H9 (cell line): ENCODE data around the gene HDAC1. TPM values are rescaled to one million over a fixed set of nuclear protein-coding genes. Genes with fewer than 3 reads are reported as not detected.

Experiments used
- DNase-seq: peaks from one replicate; pipeline ENCODE4 v3.0.0-alpha.2; 2017
- H2AFZ ChIP-seq: one replicate; pipeline ENCODE4 v1.6.1; 2013; ENCODE audit warnings: mild to moderate bottlenecking, low read length, control low read depth, moderate library complexity
- H2AK5ac ChIP-seq: 2 replicates; pipeline ENCODE4 v1.6.1; 2013; ENCODE audit warnings: low read length, control low read depth, mixed read lengths; ENCODE audit not compliant: insufficient read length
- H2BK120ac ChIP-seq: one replicate; pipeline ENCODE4 v1.6.1; 2013; ENCODE audit warnings: low read depth, mild to moderate bottlenecking, low read length, control low read depth, inconsistent platforms; ENCODE audit not compliant: poor library complexity, severe bottlenecking
- H2BK12ac ChIP-seq: 2 replicates; pipeline ENCODE4 v1.6.1; 2013; ENCODE audit warnings: low read length, control low read depth, mixed read lengths, low read depth; ENCODE audit not compliant: insufficient read length
- H2BK15ac ChIP-seq: 2 replicates; pipeline ENCODE4 v1.6.1; 2013; ENCODE audit warnings: low read depth, low read length, control low read depth
- H2BK20ac ChIP-seq: one replicate; pipeline ENCODE4 v1.6.1; 2013; ENCODE audit warnings: low read depth, mild to moderate bottlenecking, low read length, control low read depth, inconsistent platforms; ENCODE audit not compliant: poor library complexity, severe bottlenecking
- H2BK5ac ChIP-seq: 2 replicates; pipeline ENCODE4 v1.6.1; 2013; ENCODE audit warnings: low read length, control low read depth, mixed read lengths; ENCODE audit not compliant: insufficient read length
- H3K14ac ChIP-seq: 2 replicates; pipeline ENCODE4 v1.6.1; 2013; ENCODE audit warnings: low read length, control low read depth; ENCODE audit not compliant: insufficient read depth
- H3K18ac ChIP-seq: 2 replicates; pipeline ENCODE4 v1.6.1; 2013; ENCODE audit warnings: low read depth, mild to moderate bottlenecking, mixed read lengths, low read length, control low read depth; ENCODE audit not compliant: insufficient read length
- H3K23ac ChIP-seq: 2 replicates; pipeline ENCODE4 v1.6.1; 2013; ENCODE audit warnings: low read length, control low read depth, mixed read lengths, low read depth; ENCODE audit not compliant: insufficient read length
- H3K23me2 ChIP-seq: 2 replicates; pipeline ENCODE4 v1.6.1; 2013; ENCODE audit warnings: low read depth, mild to moderate bottlenecking, mixed read lengths, low read length, control low read depth; ENCODE audit not compliant: insufficient read length, poor library complexity, severe bottlenecking
- H3K27ac ChIP-seq: 2 replicates; pipeline ENCODE4 v1.5.1; 2013; ENCODE audit warnings: low read length, control low read depth, mixed read lengths, low read depth; ENCODE audit not compliant: insufficient read length
- H3K27me3 ChIP-seq: 2 replicates; pipeline ENCODE4 v1.6.1; 2013; ENCODE audit warnings: low read length, control low read depth, inconsistent platforms; ENCODE audit not compliant: insufficient read depth
- H3K4ac ChIP-seq: 2 replicates; pipeline ENCODE4 v1.6.1; 2013; ENCODE audit warnings: low read depth, mild to moderate bottlenecking, control low read depth, inconsistent platforms, low read length, moderate library complexity
- H3K4me1 ChIP-seq: 2 replicates; pipeline ENCODE4 v1.6.1; 2013; ENCODE audit warnings: low read length, control low read depth, inconsistent platforms; ENCODE audit not compliant: insufficient read depth
- H3K4me2 ChIP-seq: 2 replicates; pipeline ENCODE4 v1.6.1; 2013; ENCODE audit warnings: low read length, control low read depth, mixed read lengths; ENCODE audit not compliant: insufficient read length, insufficient read depth
- H3K56ac ChIP-seq: 2 replicates; pipeline ENCODE4 v1.6.1; 2013; ENCODE audit warnings: low read depth, mild to moderate bottlenecking, mixed read lengths, low read length, control low read depth; ENCODE audit not compliant: insufficient read length
- H3K79me1 ChIP-seq: 2 replicates; pipeline ENCODE4 v1.6.1; 2013; ENCODE audit warnings: low read depth, mild to moderate bottlenecking, moderate library complexity, low read length, control low read depth, inconsistent platforms; ENCODE audit not compliant: insufficient read depth, poor library complexity, severe bottlenecking
- H3K79me2 ChIP-seq: 2 replicates; pipeline ENCODE4 v1.6.1; 2013; ENCODE audit warnings: low read length, control low read depth, inconsistent platforms; ENCODE audit not compliant: insufficient read depth
- H3K9ac ChIP-seq: 2 replicates; pipeline ENCODE4 v1.6.1; 2013; ENCODE audit warnings: low read length, control low read depth, mixed read lengths; ENCODE audit not compliant: insufficient read length; ENCODE audit errors: extremely low read depth
- H3K9me3 ChIP-seq: one replicate; pipeline ENCODE4 v1.6.1; 2013; ENCODE audit warnings: low read depth, low read length, inconsistent platforms; ENCODE audit not compliant: control insufficient read depth
- H3T11ph ChIP-seq: one replicate; pipeline ENCODE4 v1.6.1; 2013; ENCODE audit warnings: mild to moderate bottlenecking, low read length, control low read depth, inconsistent platforms
- H4K20me1 ChIP-seq: one replicate; pipeline ENCODE4 v1.6.1; 2013; ENCODE audit not compliant: control insufficient read depth, insufficient read length, insufficient read depth
- H4K5ac ChIP-seq: 2 replicates; pipeline ENCODE4 v1.6.1; 2013; ENCODE audit warnings: low read depth, mild to moderate bottlenecking, mixed read lengths, low read length, control low read depth; ENCODE audit not compliant: insufficient read length
- H4K8ac ChIP-seq: replicated peaks from 2 replicates; pipeline ENCODE4 v1.6.1; 2013; ENCODE audit warnings: low read length, control low read depth, mixed read lengths, low read depth; ENCODE audit not compliant: insufficient read length
- H4K91ac ChIP-seq: 2 replicates; pipeline ENCODE4 v1.6.1; 2013; ENCODE audit warnings: low read depth, mild to moderate bottlenecking, moderate library complexity, mixed read lengths, low read length, control low read depth; ENCODE audit not compliant: insufficient read length
- H3K27ac Mint-ChIP-seq, 3 experiments: 2 replicates in 2 of 3; 3 replicates in 1 of 3; pipeline ENCODE4 v1.8.0; 2020 to 2021; ENCODE audit warnings: mixed read lengths in 3 of 3, mild to moderate bottlenecking in 1 of 3, moderate library complexity in 1 of 3
- H3K27me3 Mint-ChIP-seq: 2 replicates; pipeline ENCODE4 v1.8.0; 2021; ENCODE audit warnings: low read depth, mild to moderate bottlenecking, moderate library complexity, mixed read lengths
- H3K36me3 Mint-ChIP-seq, 3 experiments: 2 replicates in 2 of 3; 3 replicates in 1 of 3; pipeline ENCODE4 v1.8.0; 2020 to 2021; ENCODE audit warnings: low read depth in 3 of 3, mixed read lengths in 3 of 3; ENCODE audit not compliant: insufficient read depth in 1 of 3
- H3K4me1 Mint-ChIP-seq, 2 experiments: 2 replicates each; pipeline ENCODE4 v1.8.0; 2020; ENCODE audit warnings: mixed read lengths in 2 of 2
- H3K4me3 Mint-ChIP-seq, 2 experiments: 2 replicates in 1 of 2; 3 replicates in 1 of 2; pipeline ENCODE4 v1.8.0; 2020 to 2021; ENCODE audit warnings: mild to moderate bottlenecking in 2 of 2, mixed read lengths in 2 of 2, moderate library complexity in 1 of 2
- H3K9me3 Mint-ChIP-seq, 2 experiments: 2 replicates in 1 of 2; 3 replicates in 1 of 2; pipeline ENCODE4 v1.8.0; 2020; ENCODE audit warnings: mild to moderate bottlenecking in 2 of 2, mixed read lengths in 2 of 2, moderate library complexity in 1 of 2
- WGBS: extraction: QIAGEN DNeasy Blood & Tissue Kit; methylation state at CpG from one replicate; pipeline ENCODE4 v1.1.7; 2013; ENCODE audit warnings: missing lambda C conversion rate, low lambda C conversion rate, mixed read lengths; ENCODE audit not compliant: insufficient read length; ENCODE audit errors: extremely low coverage; 5-methylcytosine and 5-hydroxymethylcytosine counted together
- total RNA-seq: library from RNA; stranded (reverse); gene quantifications from 2 replicates; pipeline ENCODE4 v1.2.1, GENCODE V29; 2021
- TF ChIP-seq, protein P1 (sequence below): fragments of 200-600 bp; sonication (generic); conservative IDR thresholded peaks from 3 replicates; pipeline ENCODE4 v1.8.0; 2021; ENCODE audit warnings: antibody characterized with exemption, mild to moderate bottlenecking

HDAC1 gene
- total RNA-seq, 1 experiment from 2014 or later, result 162 TPM

DNA sequence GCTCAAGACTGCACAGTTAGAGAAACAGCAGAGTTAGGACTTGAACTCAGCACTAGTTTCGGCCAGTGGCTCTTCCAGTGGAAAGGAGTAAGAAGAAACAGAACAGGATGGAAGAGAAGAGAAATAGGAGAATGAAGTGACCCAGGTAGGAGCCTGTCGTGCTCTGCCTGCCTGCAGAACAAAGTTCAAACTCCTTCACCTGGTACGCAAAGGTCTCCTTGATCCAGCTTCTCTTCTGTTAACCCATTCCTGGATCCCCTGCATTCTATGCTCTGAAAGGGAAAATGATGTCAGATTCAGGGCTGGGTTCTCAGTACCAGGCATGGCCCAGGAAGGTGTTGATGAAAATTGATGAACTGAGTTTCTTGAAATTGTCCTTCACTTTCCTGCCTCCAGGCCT, 66.6 kb downstream of the HDAC1 start:
- no peak overlapping the region for H3K18ac ChIP-seq
- no peak overlapping the region for H2BK120ac ChIP-seq
- no peak for DNase-seq
- H3K4ac ChIP-seq, result no peak overlapping the region
- no peak overlapping the region for H3K23ac ChIP-seq
- Mint-ChIP-seq H3K4me3 (no peak overlapping the region), H3K27me3 (peaks cover 24% of the 10 kb centered on the region), H3K4me1 (peaks cover 17 to 18% of the 10 kb centered on the region in 2 experiments), H3K27ac (no peak overlapping the region; a peak in 1 of 7 replicates), H3K9me3 (no peaks in the 10 kb centered on the region), H3K36me3 (peaks cover 9 to 23% (median 16%) of the 10 kb centered on the region in 3 experiments; a peak in 5 of 7 replicates)
- H3K79me1 ChIP-seq, result no peaks in the 10 kb centered on the region
- H2AFZ ChIP-seq, result no peak overlapping the region
- H3K27ac ChIP-seq, result no peak overlapping the region
- no peaks in the 10 kb centered on the region for H3K79me2 ChIP-seq
- H4K8ac ChIP-seq, result no peak overlapping the region
- no peak overlapping the region for H3K56ac ChIP-seq
- no peak overlapping the region for H2BK15ac ChIP-seq
- no peak overlapping the region for H3K14ac ChIP-seq
- H2AK5ac ChIP-seq, result no peak overlapping the region
- H4K20me1 ChIP-seq, result no peaks in the 10 kb centered on the region
- no peak overlapping the region for H2BK12ac ChIP-seq
- no CpG with 5 or more reads among the region's 3 CpGs for WGBS
- no peak overlapping the region for H3K9ac ChIP-seq
- TF ChIP-seq, protein P1, sequence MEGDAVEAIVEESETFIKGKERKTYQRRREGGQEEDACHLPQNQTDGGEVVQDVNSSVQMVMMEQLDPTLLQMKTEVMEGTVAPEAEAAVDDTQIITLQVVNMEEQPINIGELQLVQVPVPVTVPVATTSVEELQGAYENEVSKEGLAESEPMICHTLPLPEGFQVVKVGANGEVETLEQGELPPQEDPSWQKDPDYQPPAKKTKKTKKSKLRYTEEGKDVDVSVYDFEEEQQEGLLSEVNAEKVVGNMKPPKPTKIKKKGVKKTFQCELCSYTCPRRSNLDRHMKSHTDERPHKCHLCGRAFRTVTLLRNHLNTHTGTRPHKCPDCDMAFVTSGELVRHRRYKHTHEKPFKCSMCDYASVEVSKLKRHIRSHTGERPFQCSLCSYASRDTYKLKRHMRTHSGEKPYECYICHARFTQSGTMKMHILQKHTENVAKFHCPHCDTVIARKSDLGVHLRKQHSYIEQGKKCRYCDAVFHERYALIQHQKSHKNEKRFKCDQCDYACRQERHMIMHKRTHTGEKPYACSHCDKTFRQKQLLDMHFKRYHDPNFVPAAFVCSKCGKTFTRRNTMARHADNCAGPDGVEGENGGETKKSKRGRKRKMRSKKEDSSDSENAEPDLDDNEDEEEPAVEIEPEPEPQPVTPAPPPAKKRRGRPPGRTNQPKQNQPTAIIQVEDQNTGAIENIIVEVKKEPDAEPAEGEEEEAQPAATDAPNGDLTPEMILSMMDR, result no peak
- no peak overlapping the region for H3T11ph ChIP-seq
- no peak overlapping the region for H2BK20ac ChIP-seq
- H3K9me3 ChIP-seq, result no peaks in the 10 kb centered on the region
- no peaks in the 10 kb centered on the region for H3K4me1 ChIP-seq
- H2BK5ac ChIP-seq, result no peak overlapping the region
- H3K4me2 ChIP-seq, result no peak overlapping the region
- H4K91ac ChIP-seq, result no peak overlapping the region
- no peaks in the 10 kb centered on the region; the same call in 1 of the 2 replicates for H3K27me3 ChIP-seq
- no peak overlapping the region for H4K5ac ChIP-seq
- peaks cover 12% of the 10 kb centered on the region for H3K23me2 ChIP-seq
